HTERT RPE-1 (cell line): Measurements from ENCODE around the gene DPM3.
"Not testable (repeated sequence)": the region's sequence is repeated elsewhere in the genome, so short reads cannot be mapped to it uniquely, and the experiment has no call there.

Source experiments
- in situ Hi-C: fragments of 300-500 bp; cut with MboI; formaldehyde crosslinking; loops from 4 replicates; pipeline ENCODE4 v1.14.3; 2020; ENCODE audit warnings: low sequenced_read_pairs

DPM3 gene

GRCh38 chr1:155126556-155127104, 13.7 kb downstream of the DPM3 start:
- in situ Hi-C loops: no loop called here

- in situ Hi-C loops: no loop called here
Observed at GRCh38 chr1:155125946-155126555, 14.3 kb downstream of the DPM3 start.

GRCh38 chr1:155125511-155125945, 14.8 kb downstream of the DPM3 start:
- in situ Hi-C loops: no loop called here

- in situ Hi-C loops: no loop called here
Observed at GRCh38 chr1:155124503-155125463, 15.5 kb downstream of the DPM3 start.

- in situ Hi-C loops: no loop called here
Observed at GRCh38 chr1:155123801-155124200, 16.5 kb downstream of the DPM3 start.

GRCh38 chr1:155122308-155122707, 18.0 kb downstream of the DPM3 start:
- in situ Hi-C loops: no loop called here

GRCh38 chr1:155121249-155121648, 19.1 kb downstream of the DPM3 start:
- in situ Hi-C loops: no loop called here

GRCh38 chr1:155120253-155120652, 20.1 kb downstream of the DPM3 start:
- in situ Hi-C loops: no loop called here

GRCh38 chr1:155118090-155118489, 22.2 kb downstream of the DPM3 start:
- in situ Hi-C loops: not testable (repeated sequence)

- in situ Hi-C loops: no loop called here
Observed at GRCh38 chr1:155117610-155118009, 22.7 kb downstream of the DPM3 start.

- in situ Hi-C loops: no loop called here
Observed at GRCh38 chr1:155116113-155116764, 24.1 kb downstream of the DPM3 start.

GRCh38 chr1:155113450-155113980, 26.8 kb downstream of the DPM3 start:
- in situ Hi-C loops: no loop called here

GRCh38 chr1:155110826-155111225, 29.5 kb downstream of the DPM3 start:
- in situ Hi-C loops: no loop called here

GRCh38 chr1:155110381-155110780, 29.9 kb downstream of the DPM3 start:
- in situ Hi-C loops: no loop called here

GRCh38 chr1:155108296-155108695, 32.0 kb downstream of the DPM3 start:
- in situ Hi-C loops: no loop called here

- in situ Hi-C loops: no loop called here
Observed at GRCh38 chr1:155107309-155108264, 32.7 kb downstream of the DPM3 start.

GRCh38 chr1:155106862-155107261, 33.5 kb downstream of the DPM3 start:
- in situ Hi-C loops: no loop called here

- in situ Hi-C loops: no loop called here
Observed at GRCh38 chr1:155105604-155106011, 34.7 kb downstream of the DPM3 start.

GRCh38 chr1:155104605-155105534, 35.5 kb downstream of the DPM3 start:
- in situ Hi-C loops: no loop called here
